ENCODE results near the gene HOXA13. TPM values are rescaled to one million over a fixed set of nuclear protein-coding genes. Genes with fewer than 3 reads are reported as not detected.

The HOXA13 gene
- total RNA-seq, 1 experiment from 2014 or later: not detected

DNA sequence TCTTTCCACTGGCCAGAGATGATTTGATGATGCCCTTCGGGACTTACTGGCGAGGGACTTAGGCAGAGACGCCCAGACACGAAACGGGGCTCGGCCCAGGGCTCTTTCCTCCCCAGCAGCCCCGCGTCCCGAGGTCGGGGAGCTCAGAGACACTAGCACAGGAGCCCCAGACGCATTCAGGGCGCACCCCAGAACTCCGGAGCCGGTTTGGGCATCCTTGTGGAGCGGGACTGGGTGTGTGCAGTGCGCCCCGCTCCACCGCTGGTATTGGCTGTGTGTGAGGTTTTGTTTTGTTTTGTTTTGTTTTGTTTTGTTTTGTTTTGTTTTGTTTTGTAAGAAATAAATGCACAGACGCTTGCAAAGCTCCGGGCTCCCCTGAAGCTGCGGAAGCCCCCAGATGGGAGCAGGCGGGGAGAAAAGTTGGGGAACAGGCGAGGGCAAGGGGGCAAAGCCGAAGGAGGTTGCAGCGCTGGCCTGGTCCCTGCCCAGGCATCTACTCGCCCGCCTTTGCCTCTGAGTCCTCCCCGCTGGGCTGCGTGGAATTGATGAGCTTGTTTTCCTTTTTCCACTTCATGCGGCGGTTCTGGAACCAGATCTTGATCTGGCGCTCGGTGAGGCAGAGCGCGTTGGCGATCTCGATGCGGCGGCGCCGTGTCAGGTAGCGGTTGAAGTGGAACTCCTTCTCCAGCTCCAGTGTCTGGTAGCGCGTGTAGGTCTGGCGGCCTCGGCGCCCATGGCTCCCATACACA is 54.6 kb downstream of the HOXA13 start:
- Histone ChIP-seq H3K9ac (ENCODE audit: extremely low read depth, insufficient read length, low read length) (no peak overlapping the region), H3K9me3 (ENCODE audit: control insufficient read depth, low read depth, low read length) (no peaks in the 10 kb centered on the region), H3K23me2 (ENCODE audit: insufficient read length, low read depth, low read length, poor library complexity, severe bottlenecking) (peaks cover 14% of the 10 kb centered on the region), H3T11ph (ENCODE audit: low read length) (no peak overlapping the region), H3K79me1 (ENCODE audit: insufficient read depth, low read depth, low read length, poor library complexity, severe bottlenecking) (no peaks in the 10 kb centered on the region), H2BK120ac (ENCODE audit: low read depth, low read length, poor library complexity, severe bottlenecking) (no peak overlapping the region), H3K4me1 (ENCODE audit: insufficient read depth, low read length) (no peaks in the 10 kb centered on the region), H3K23ac (ENCODE audit: insufficient read length, low read depth, low read length) (no peak overlapping the region), H4K8ac (replicated peaks; ENCODE audit: insufficient read length, low read depth, low read length) (no peak overlapping the region), H2BK12ac (ENCODE audit: insufficient read length, low read depth, low read length) (no peak overlapping the region), H3K79me2 (ENCODE audit: insufficient read depth, low read length) (no peaks in the 10 kb centered on the region), H3K27me3 (ENCODE audit: insufficient read depth, low read length) (peaks cover 96% of the 10 kb centered on the region), H3K18ac (ENCODE audit: insufficient read length, low read depth, low read length) (no peak overlapping the region), H2BK5ac (ENCODE audit: insufficient read length, low read length) (no peak overlapping the region), H2BK15ac (ENCODE audit: low read depth, low read length) (no peak overlapping the region), H3K4ac (ENCODE audit: low read depth, low read length) (no peak overlapping the region), H3K14ac (ENCODE audit: insufficient read depth, low read length) (no peak overlapping the region), H4K91ac (ENCODE audit: insufficient read length, low read depth, low read length) (no peak overlapping the region), H3K27ac (ENCODE audit: insufficient read length, low read depth, low read length) (no peak overlapping the region), H2AFZ (ENCODE audit: low read length) (no peak overlapping the region), H2AK5ac (ENCODE audit: insufficient read length, low read length) (no peak overlapping the region), H3K56ac (ENCODE audit: insufficient read length, low read depth, low read length) (no peak overlapping the region), H4K20me1 (ENCODE audit: control insufficient read depth, insufficient read depth, insufficient read length) (no peaks in the 10 kb centered on the region), H3K4me2 (ENCODE audit: insufficient read depth, insufficient read length, low read length) (no peak overlapping the region), H4K5ac (ENCODE audit: insufficient read length, low read depth, low read length) (no peak overlapping the region), H2BK20ac (ENCODE audit: low read depth, low read length, poor library complexity, severe bottlenecking) (no peak overlapping the region)
- H3K4me3 Mint-ChIP-seq: no peak overlapping the region
- H3K36me3 Mint-ChIP-seq (ENCODE audit: insufficient read depth in 1 of 3, low read depth in 3 of 3): no peaks in the 10 kb centered on the region; a peak in 3 of 7 replicates
- TF ChIP-seq, protein P1, sequence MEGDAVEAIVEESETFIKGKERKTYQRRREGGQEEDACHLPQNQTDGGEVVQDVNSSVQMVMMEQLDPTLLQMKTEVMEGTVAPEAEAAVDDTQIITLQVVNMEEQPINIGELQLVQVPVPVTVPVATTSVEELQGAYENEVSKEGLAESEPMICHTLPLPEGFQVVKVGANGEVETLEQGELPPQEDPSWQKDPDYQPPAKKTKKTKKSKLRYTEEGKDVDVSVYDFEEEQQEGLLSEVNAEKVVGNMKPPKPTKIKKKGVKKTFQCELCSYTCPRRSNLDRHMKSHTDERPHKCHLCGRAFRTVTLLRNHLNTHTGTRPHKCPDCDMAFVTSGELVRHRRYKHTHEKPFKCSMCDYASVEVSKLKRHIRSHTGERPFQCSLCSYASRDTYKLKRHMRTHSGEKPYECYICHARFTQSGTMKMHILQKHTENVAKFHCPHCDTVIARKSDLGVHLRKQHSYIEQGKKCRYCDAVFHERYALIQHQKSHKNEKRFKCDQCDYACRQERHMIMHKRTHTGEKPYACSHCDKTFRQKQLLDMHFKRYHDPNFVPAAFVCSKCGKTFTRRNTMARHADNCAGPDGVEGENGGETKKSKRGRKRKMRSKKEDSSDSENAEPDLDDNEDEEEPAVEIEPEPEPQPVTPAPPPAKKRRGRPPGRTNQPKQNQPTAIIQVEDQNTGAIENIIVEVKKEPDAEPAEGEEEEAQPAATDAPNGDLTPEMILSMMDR (conservative IDR thresholded peaks at IDR 0.05): no peak
- DNase-seq: no peak
- whole genome bisulfite sequencing (ENCODE audit: extremely low coverage, insufficient read length, low lambda C conversion rate): no CpG with 5 or more reads among the region's 47 CpGs
- peaks cover 5 to 23% of the 10 kb centered on the region in 2 experiments for H3K4me1 Mint-ChIP-seq
- peaks cover 19 to 28% of the 10 kb centered on the region in 2 experiments for H3K9me3 Mint-ChIP-seq
- H3K27ac Mint-ChIP-seq: no peak overlapping the region
- H3K27me3 Mint-ChIP-seq (ENCODE audit: low read depth): peaks cover 100% of the 10 kb centered on the region

Data from H9 (cell line).